Trophoblast cell (in vitro differentiated cells and primary cell): ENCODE results near the gene PFN4.

Experiments used
- DNase-seq, 2 donors: peaks; one replicate each; pipeline ENCODE4 v3.0.0-alpha.2; 2016
- H2AFZ ChIP-seq: 2 replicates; pipeline ENCODE4 v1.6.1; 2013; ENCODE audit warnings: low read length, moderate library complexity, mild to moderate bottlenecking; ENCODE audit not compliant: insufficient read depth, poor library complexity
- H2AK5ac ChIP-seq: 2 replicates; pipeline ENCODE4 v1.6.1; 2013; ENCODE audit warnings: mild to moderate bottlenecking, low read length
- H2BK120ac ChIP-seq: 2 replicates; pipeline ENCODE4 v1.6.1; 2013; ENCODE audit warnings: low read length, mild to moderate bottlenecking, moderate library complexity; ENCODE audit not compliant: insufficient read depth, poor library complexity
- H2BK12ac ChIP-seq: 2 replicates; pipeline ENCODE4 v1.6.1; 2013; ENCODE audit warnings: mild to moderate bottlenecking, low read length, moderate library complexity
- H2BK5ac ChIP-seq: 2 replicates; pipeline ENCODE4 v1.6.1; 2013; ENCODE audit warnings: low read length, low read depth, moderate library complexity, mild to moderate bottlenecking; ENCODE audit not compliant: poor library complexity
- H3K14ac ChIP-seq: 2 replicates; pipeline ENCODE4 v1.6.1; 2013; ENCODE audit warnings: mild to moderate bottlenecking, low read length
- H3K18ac ChIP-seq: 2 replicates; pipeline ENCODE4 v1.6.1; 2013; ENCODE audit warnings: mild to moderate bottlenecking, low read length
- H3K23ac ChIP-seq: 2 replicates; pipeline ENCODE4 v1.6.1; 2013; ENCODE audit warnings: low read length
- H3K27ac ChIP-seq: 2 replicates; pipeline ENCODE4 v1.5.1; 2013; ENCODE audit warnings: low read depth, mild to moderate bottlenecking, inconsistent platforms, low read length, moderate library complexity
- H3K27me3 ChIP-seq: 2 replicates; pipeline ENCODE4 v1.6.1; 2013; ENCODE audit warnings: inconsistent platforms, mild to moderate bottlenecking, low read length, moderate library complexity; ENCODE audit not compliant: insufficient read depth
- H3K36me3 ChIP-seq, 2 experiments: 1 replicate in 1 of 2; 2 replicates in 1 of 2; pipeline ENCODE4 v1.6.1; 2013; ENCODE audit warnings: low read length in 2 of 2, mild to moderate bottlenecking in 2 of 2, moderate library complexity in 1 of 2; ENCODE audit not compliant: insufficient read depth in 2 of 2, control insufficient read depth in 1 of 2
- H3K4ac ChIP-seq: 2 replicates; pipeline ENCODE4 v1.6.1; 2013; ENCODE audit warnings: low read depth, mild to moderate bottlenecking, low read length, moderate library complexity
- H3K4me1 ChIP-seq, 2 experiments: 1 replicate in 1 of 2; 2 replicates in 1 of 2; pipeline ENCODE4 v1.6.1; 2013; ENCODE audit warnings: low read length in 2 of 2, mild to moderate bottlenecking in 2 of 2, moderate library complexity in 1 of 2; ENCODE audit not compliant: insufficient read depth in 2 of 2, control insufficient read depth in 1 of 2
- H3K4me2 ChIP-seq: 2 replicates; pipeline ENCODE4 v1.6.1; 2013; ENCODE audit warnings: inconsistent platforms, mild to moderate bottlenecking, low read length, moderate library complexity
- H3K4me3 ChIP-seq: 2 replicates; pipeline ENCODE4 v1.5.1; 2013; ENCODE audit warnings: mild to moderate bottlenecking, low read depth, low read length, inconsistent platforms
- H3K79me1 ChIP-seq: one replicate; pipeline ENCODE4 v1.6.1; 2013; ENCODE audit warnings: low read length
- H3K79me2 ChIP-seq: 2 replicates; pipeline ENCODE4 v1.6.1; 2013; ENCODE audit warnings: low read length, mild to moderate bottlenecking; ENCODE audit not compliant: control insufficient read depth, insufficient read depth, poor library complexity
- H3K9ac ChIP-seq: 2 replicates; pipeline ENCODE4 v1.6.1; 2013; ENCODE audit warnings: mild to moderate bottlenecking, low read length
- H3K9me3 ChIP-seq: 2 replicates; pipeline ENCODE4 v1.6.1; 2013; ENCODE audit warnings: low read depth, mild to moderate bottlenecking, control low read depth, inconsistent platforms, low read length; ENCODE audit not compliant: insufficient read depth
- H4K12ac ChIP-seq: 2 replicates; pipeline ENCODE4 v1.6.1; 2013; ENCODE audit warnings: low read depth, mild to moderate bottlenecking, low read length, moderate library complexity
- H4K8ac ChIP-seq: 2 replicates; pipeline ENCODE4 v1.6.1; 2013; ENCODE audit warnings: low read depth, mild to moderate bottlenecking, low read length, moderate library complexity
- H4K91ac ChIP-seq: one replicate; pipeline ENCODE4 v1.6.1; 2013; ENCODE audit warnings: low read depth, mild to moderate bottlenecking, low read length, moderate library complexity
- WGBS: extraction: QIAGEN DNeasy Blood & Tissue Kit; methylation state at CpG from one replicate; pipeline ENCODE4 v1.1.7; 2013; ENCODE audit warnings: missing lambda C conversion rate; ENCODE audit not compliant: insufficient read length, insufficient coverage; ENCODE audit errors: extremely low coverage; 5-methylcytosine and 5-hydroxymethylcytosine counted together

The PFN4 gene

GRCh38 chr2:24158131-24158530 is 35.0 kb upstream of the PFN4 start:
- H3K9ac ChIP-seq, result no peak overlapping the region
- DNase-seq, result no peak
- no peak overlapping the region for H3K4ac ChIP-seq
- no peaks in the 10 kb centered on the region for H3K36me3 ChIP-seq
- H2BK5ac ChIP-seq, result no peak overlapping the region
- no peaks in the 10 kb centered on the region for H3K79me2 ChIP-seq
- H3K14ac ChIP-seq, result no peak overlapping the region
- H2BK120ac ChIP-seq, result no peak overlapping the region
- no peaks in the 10 kb centered on the region for H3K4me1 ChIP-seq
- H3K23ac ChIP-seq, result no peak overlapping the region
- no peak overlapping the region for H4K8ac ChIP-seq
- H3K18ac ChIP-seq, result no peak overlapping the region
- no peaks in the 10 kb centered on the region for H3K79me1 ChIP-seq
- no peaks in the 10 kb centered on the region for H3K27me3 ChIP-seq
- H3K9me3 ChIP-seq, result peaks cover 2% of the 10 kb centered on the region
- H4K91ac ChIP-seq, result no peak overlapping the region
- H4K12ac ChIP-seq, result no peak overlapping the region
- no peak overlapping the region for H2AK5ac ChIP-seq
- WGBS, result no CpG with 5 or more reads among the region's 5 CpGs
- H2AFZ ChIP-seq, result no peak overlapping the region
- no peak overlapping the region for H3K4me3 ChIP-seq
- H3K4me2 ChIP-seq, result no peak overlapping the region
- no peak overlapping the region for H3K27ac ChIP-seq
- no peak overlapping the region for H2BK12ac ChIP-seq

- Histone ChIP-seq H3K9me3 (no peaks in the 10 kb centered on the region), H4K12ac (no peak overlapping the region), H2BK5ac (no peak overlapping the region), H3K4ac (no peak overlapping the region), H3K9ac (no peak overlapping the region), H3K27me3 (no peaks in the 10 kb centered on the region), H2AK5ac (no peak overlapping the region), H3K79me2 (no peaks in the 10 kb centered on the region), H2BK120ac (no peak overlapping the region), H3K4me1 (no peaks in the 10 kb centered on the region), H2BK12ac (no peak overlapping the region), H4K8ac (no peak overlapping the region), H4K91ac (no peak overlapping the region), H2AFZ (no peak overlapping the region), H3K4me2 (no peak overlapping the region), H3K4me3 (no peak overlapping the region), H3K18ac (no peak overlapping the region), H3K23ac (no peak overlapping the region), H3K27ac (no peak overlapping the region), H3K79me1 (no peaks in the 10 kb centered on the region), H3K14ac (no peak overlapping the region), H3K36me3 (no peaks in the 10 kb centered on the region)
- no peak for DNase-seq
- WGBS, result no CpG with 5 or more reads among the region's 4 CpGs
Observed at GRCh38 chr2:24153478-24153877, 30.3 kb upstream of the PFN4 start.

- no peak overlapping the region for H3K9ac ChIP-seq
- no peak overlapping the region for H4K12ac ChIP-seq
- H3K14ac ChIP-seq, result no peak overlapping the region
- no peak overlapping the region for H3K4me2 ChIP-seq
- no peak overlapping the region for H2AFZ ChIP-seq
- H3K18ac ChIP-seq, result no peak overlapping the region
- no peaks in the 10 kb centered on the region for H3K79me2 ChIP-seq
- no peak overlapping the region for H3K27ac ChIP-seq
- no peaks in the 10 kb centered on the region for H3K36me3 ChIP-seq
- no peak overlapping the region for H2AK5ac ChIP-seq
- no CpG with 5 or more reads among the region's 5 CpGs for WGBS
- no peak overlapping the region for H4K8ac ChIP-seq
- H4K91ac ChIP-seq, result no peak overlapping the region
- H3K79me1 ChIP-seq, result no peaks in the 10 kb centered on the region
- no peak overlapping the region for H3K23ac ChIP-seq
- no peaks in the 10 kb centered on the region for H3K27me3 ChIP-seq
- peak; percentile 56 to 82 for DNase-seq
- H3K4me3 ChIP-seq, result no peak overlapping the region
- no peak overlapping the region for H3K4ac ChIP-seq
- no peak overlapping the region for H2BK120ac ChIP-seq
- no peaks in the 10 kb centered on the region for H3K4me1 ChIP-seq
- H3K9me3 ChIP-seq, result peaks cover 2% of the 10 kb centered on the region
- H2BK5ac ChIP-seq, result no peak overlapping the region
- H2BK12ac ChIP-seq, result no peak overlapping the region
Observed at GRCh38 chr2:24152413-24153197, 29.5 kb upstream of the PFN4 start.

GRCh38 chr2:24147364-24147763 is 24.2 kb upstream of the PFN4 start:
- H3K18ac ChIP-seq, result no peak overlapping the region
- H2AFZ ChIP-seq, result no peak overlapping the region
- H3K79me1 ChIP-seq, result no peaks in the 10 kb centered on the region
- no peak overlapping the region for H4K91ac ChIP-seq
- DNase-seq, result no peak
- H3K14ac ChIP-seq, result no peak overlapping the region
- no peak overlapping the region for H2BK120ac ChIP-seq
- H3K36me3 ChIP-seq, result peaks cover 8% of the 10 kb centered on the region in 2 experiments
- H3K79me2 ChIP-seq, result no peaks in the 10 kb centered on the region
- H3K4ac ChIP-seq, result no peak overlapping the region
- H3K4me3 ChIP-seq, result no peak overlapping the region
- no peak overlapping the region for H3K27ac ChIP-seq
- H2BK12ac ChIP-seq, result no peak overlapping the region
- H2BK5ac ChIP-seq, result no peak overlapping the region
- H3K4me1 ChIP-seq, result no peaks in the 10 kb centered on the region
- H3K9me3 ChIP-seq, result peaks cover 8% of the 10 kb centered on the region
- H3K27me3 ChIP-seq, result no peaks in the 10 kb centered on the region
- H3K4me2 ChIP-seq, result no peak overlapping the region
- H3K9ac ChIP-seq, result no peak overlapping the region
- H2AK5ac ChIP-seq, result no peak overlapping the region
- H4K8ac ChIP-seq, result no peak overlapping the region
- H4K12ac ChIP-seq, result no peak overlapping the region
- H3K23ac ChIP-seq, result no peak overlapping the region
